ENCODE data around the gene PODXL2. TPM values are rescaled to one million over a fixed set of nuclear protein-coding genes. Genes with fewer than 3 reads are reported as not detected.
A peak's percentile ranks its signal among the peaks of the same experiment; 100 is the strongest.

The PODXL2 gene
- total RNA-seq, 4 donors from 2014 or later: 1.5 to 3.2 (median 2.0) TPM

GRCh38 chr3:127714866-127715265 lies 85.9 kb downstream of the PODXL2 start:
- intact Hi-C loops (cut with DNase I; ENCODE audit: low total_unique reads) (no loop called here), in situ Hi-C loops (cut with MboI; ENCODE audit: low sequenced_read_pairs in 4 of 4) (no loop called here)
- H3K27me3 ChIP-seq: no peaks in the 10 kb centered on the region
- no peaks in the 10 kb centered on the region for H3K9me3 ChIP-seq
- H3K27ac ChIP-seq: peak overlapping the region in 3 of 4 donors; percentile 62 to 89 (median 71)
- H3K4me1 ChIP-seq: peaks cover 32 to 69% of the 10 kb centered on the region in 2 donors
- DNase-seq (no peak), ATAC-seq (no peak)
- peaks cover 0 to 12% of the 10 kb centered on the region in 2 donors for H3K36me3 ChIP-seq
- TF ChIP-seq POLR2A (IDR thresholded peaks at IDR 0.05) (no peak), CTCF (IDR thresholded peaks at IDR 0.05 in 4 of 5, conservative IDR thresholded peaks at IDR 0.05 in 1 of 5) (no peak)
- no peak overlapping the region for H3K4me3 ChIP-seq

- peaks cover 0 to 17% of the 10 kb centered on the region in 2 donors for H3K36me3 ChIP-seq
Observed at GRCh38 chr3:127715532-127715931, 86.5 kb downstream of the PODXL2 start.

GRCh38 chr3:127716384-127716783 lies 87.4 kb downstream of the PODXL2 start:
- Histone ChIP-seq H3K4me3 (no peak overlapping the region), H3K4me1 (peaks cover 25 to 57% of the 10 kb centered on the region in 2 donors), H3K9me3 (no peaks in the 10 kb centered on the region), H3K27me3 (no peaks in the 10 kb centered on the region), H3K36me3 (peaks cover 0 to 23% of the 10 kb centered on the region in 2 donors), H3K27ac (peak overlapping the region in 3 of 4 donors; percentile 29 to 71 (median 54))
- TF ChIP-seq POLR2A (IDR thresholded peaks at IDR 0.05) (no peak), CTCF (IDR thresholded peaks at IDR 0.05 in 4 of 5, conservative IDR thresholded peaks at IDR 0.05 in 1 of 5) (no peak)
- in situ Hi-C loops (cut with MboI; ENCODE audit: low sequenced_read_pairs in 4 of 4): no loop called here
- intact Hi-C loops (cut with DNase I; ENCODE audit: low total_unique reads): no loop called here
- DNase-seq (no peak), ATAC-seq (no peak)

More at GRCh38 chr3:127715532-127715931, 86.5 kb downstream of the PODXL2 start:
- Histone ChIP-seq H3K9me3 (no peaks in the 10 kb centered on the region), H3K4me3 (no peak overlapping the region), H3K4me1 (peaks cover 32 to 63% of the 10 kb centered on the region in 2 donors), H3K27ac (peak overlapping the region in 3 of 4 donors; percentile 62 to 89 (median 71)), H3K27me3 (no peaks in the 10 kb centered on the region)
- intact Hi-C loops (cut with DNase I; ENCODE audit: low total_unique reads): no loop called here
- TF ChIP-seq POLR2A (IDR thresholded peaks at IDR 0.05): no peak
- TF ChIP-seq CTCF (IDR thresholded peaks at IDR 0.05 in 4 of 5, conservative IDR thresholded peaks at IDR 0.05 in 1 of 5): no peak
- ATAC-seq: no peak
- no peak for DNase-seq
- in situ Hi-C loops (cut with MboI; ENCODE audit: low sequenced_read_pairs in 4 of 4): no loop called here

- Histone ChIP-seq H3K27ac (peak overlapping the region; percentile 5 to 71 (median 42)), H3K4me1 (peaks cover 18 to 57% of the 10 kb centered on the region in 2 donors), H3K36me3 (peaks cover 0 to 23% of the 10 kb centered on the region in 2 donors), H3K4me3 (no peak overlapping the region), H3K9me3 (no peaks in the 10 kb centered on the region), H3K27me3 (no peaks in the 10 kb centered on the region)
- intact Hi-C loops (cut with DNase I; ENCODE audit: low total_unique reads): no loop called here
- no peak for ATAC-seq
- DNase-seq: no peak
- in situ Hi-C loops (cut with MboI; ENCODE audit: low sequenced_read_pairs in 4 of 4): no loop called here
- TF ChIP-seq POLR2A (IDR thresholded peaks at IDR 0.05) (no peak), CTCF (IDR thresholded peaks at IDR 0.05 in 4 of 5, conservative IDR thresholded peaks at IDR 0.05 in 1 of 5) (no peak)
Observed at GRCh38 chr3:127717357-127718244, 88.6 kb downstream of the PODXL2 start.

All from gastrocnemius medialis (tissue), 4 donors.